Breast epithelium (tissue), 3 donors: ENCODE data around the gene SEMA4D.

ENCODE experiments used
- CTCF ChIP-seq, 3 donors: fragments of 450-650 bp; IDR thresholded peaks; one replicate each; pipeline ENCODE4 v1.5.1; 2016 to 2017; ENCODE audit warnings: antibody characterized with exemption in 3 of 3, mild to moderate bottlenecking in 3 of 3, moderate library complexity in 3 of 3
- POLR2A ChIP-seq: fragments of 450-650 bp; IDR thresholded peaks from one replicate; pipeline ENCODE4 v1.6.1; 2016; ENCODE audit warnings: antibody characterized with exemption, mild to moderate bottlenecking, moderate library complexity

- TF ChIP-seq CTCF (IDR thresholded peaks at IDR 0.05) (no peak), POLR2A (no peak)
Observed at GRCh38 chr9:89469003-89469402, 28.9 kb downstream of the SEMA4D start.
